OCI-LY1 (cell line): ENCODE data around the gene NLN.

ENCODE experiments used
- CTCF ChIP-seq: fragments of 200-600 bp; sonication (generic), shearing (Covaris generic); IDR thresholded peaks from 2 replicates; pipeline ENCODE4 v1.5.1; 2017; ENCODE audit warnings: mild to moderate bottlenecking, antibody characterized with exemption, low read length, moderate library complexity, mixed read lengths
- EZH2 ChIP-seq: fragments of 200-600 bp; sonication (generic), shearing (Covaris generic); IDR thresholded peaks from 2 replicates; pipeline ENCODE4 v1.8.0; 2017; ENCODE audit warnings: borderline replicate concordance, mixed run types, mild to moderate bottlenecking, antibody characterized with exemption, low read length, moderate library complexity, mixed read lengths

- TF ChIP-seq CTCF (no peak), EZH2 (no peak)
Observed at GRCh38 chr5:65862384-65862783, 140.4 kb downstream of the NLN start.
